Breast epithelium (tissue), 3 donors: ENCODE measurements around the gene ALG2.

Experiments
- CTCF ChIP-seq, 3 donors: fragments of 450-650 bp; IDR thresholded peaks; one replicate each; pipeline ENCODE4 v1.5.1; 2016 to 2017; ENCODE audit warnings: antibody characterized with exemption in 3 of 3, mild to moderate bottlenecking in 3 of 3, moderate library complexity in 3 of 3
- POLR2A ChIP-seq: fragments of 450-650 bp; IDR thresholded peaks from one replicate; pipeline ENCODE4 v1.6.1; 2016; ENCODE audit warnings: antibody characterized with exemption, mild to moderate bottlenecking, moderate library complexity

- TF ChIP-seq CTCF (IDR thresholded peaks at IDR 0.05) (no peak), POLR2A (no peak)
These were observed 499 bp downstream of the ALG2 start for GRCh38 chr9:99221266-99221620.
